Tibial nerve (tissue), 4 donors: Measurements from ENCODE around the gene KIRREL3. TPM values are rescaled to one million over a fixed set of nuclear protein-coding genes. Genes with fewer than 3 reads are reported as not detected.

Source experiments
- DNase-seq, 2 donors: peaks; one replicate each; pipeline ENCODE4 v3.0.0-alpha.2; 2019; ENCODE audit warnings: low spot score in 2 of 2
- H3K27ac ChIP-seq, 4 donors: fragments of 200-600 bp; sonication (generic) in 3 of 4; one replicate each; pipeline ENCODE4 v1.5.1; 2017 to 2019; ENCODE audit warnings: mild to moderate bottlenecking in 1 of 4
- H3K27me3 ChIP-seq, 2 donors: fragments of 200-600 bp; sonication (generic) in 1 of 2; one replicate each; pipeline versions ENCODE4 v1.5.1 to v1.6.0; 2017 to 2019
- H3K36me3 ChIP-seq, 3 donors: fragments of 200-600 bp; sonication (generic); one replicate each; pipeline ENCODE4 v1.5.1; 2018 to 2019
- H3K4me1 ChIP-seq, 4 donors: fragments of 200-600 bp; sonication (generic) in 3 of 4; one replicate each; pipeline ENCODE4 v1.5.1; 2017 to 2019
- H3K4me3 ChIP-seq, 4 donors: fragments of 200-600 bp; sonication (generic) in 3 of 4; one replicate each; pipeline ENCODE4 v1.5.1; 2017 to 2019; ENCODE audit warnings: mild to moderate bottlenecking in 1 of 4, moderate library complexity in 1 of 4
- H3K9me3 ChIP-seq, 4 donors: fragments of 200-600 bp; sonication (generic) in 3 of 4; one replicate each; pipeline ENCODE4 v1.5.1; 2017 to 2019
- CTCF ChIP-seq, 5 experiments: fragments of 200-600 bp in 3 of 5; fragments of 450-650 bp in 2 of 5; sonication (generic) in 3 of 5; IDR thresholded peaks; one replicate each; pipeline ENCODE4 v1.5.1; 2016 to 2019; ENCODE audit warnings: antibody characterized with exemption in 5 of 5, mild to moderate bottlenecking in 3 of 5, moderate library complexity in 2 of 5
- EP300 ChIP-seq, 2 donors: sonication (generic); formaldehyde crosslinking; IDR thresholded peaks; one replicate each; pipeline ENCODE4 v1.6.1; 2017; ENCODE audit warnings: antibody characterized with exemption in 2 of 2, mild to moderate bottlenecking in 1 of 2
- POLR2A ChIP-seq, 2 donors: fragments of 450-650 bp; IDR thresholded peaks; one replicate each; pipeline ENCODE4 v1.6.1; 2017; ENCODE audit warnings: antibody characterized with exemption in 2 of 2, mild to moderate bottlenecking in 2 of 2, moderate library complexity in 2 of 2
- WGBS, 2 donors: methylation state at CpG; one replicate each; pipeline ENCODE4 v1.1.5; 2018; 5-methylcytosine and 5-hydroxymethylcytosine counted together
- total RNA-seq, 4 donors: library from RNA; depleted of rRNA; stranded (reverse); fragments of >200 nt; gene quantifications; one replicate each; pipeline ENCODE4 v1.1.0, GENCODE V29; 2016

KIRREL3 gene
- total RNA-seq, 4 donors from 2014 or later: not detected

GRCh38 chr11:126744699-126745098 lies 255.9 kb downstream of the KIRREL3 start:
- TF ChIP-seq POLR2A (IDR thresholded peaks at IDR 0.05) (no peak), EP300 (IDR thresholded peaks at IDR 0.05) (no peak), CTCF (IDR thresholded peaks at IDR 0.05) (no peak)
- DNase-seq: no peak
- Histone ChIP-seq H3K27ac (no peak overlapping the region), H3K36me3 (no peaks in the 10 kb centered on the region), H3K4me3 (no peak overlapping the region), H3K27me3 (no peaks in the 10 kb centered on the region), H3K4me1 (no peaks in the 10 kb centered on the region), H3K9me3 (no peaks in the 10 kb centered on the region)
- 91 to 93% methylated on average over 4 of the region's 4 CpGs for WGBS, 2 donors

GRCh38 chr11:126743628-126744027 lies 256.9 kb downstream of the KIRREL3 start:
- Histone ChIP-seq H3K9me3 (no peaks in the 10 kb centered on the region), H3K4me3 (no peak overlapping the region), H3K27me3 (no peaks in the 10 kb centered on the region), H3K4me1 (no peaks in the 10 kb centered on the region), H3K36me3 (no peaks in the 10 kb centered on the region), H3K27ac (no peak overlapping the region)
- no peak for DNase-seq
- 74 to 81% methylated on average over 2 of the region's 2 CpGs for WGBS, 2 donors
- TF ChIP-seq CTCF (IDR thresholded peaks at IDR 0.05): no peak
- TF ChIP-seq EP300 (IDR thresholded peaks at IDR 0.05): no peak
- no peak for TF ChIP-seq POLR2A (IDR thresholded peaks at IDR 0.05)

GRCh38 chr11:126742582-126742981 lies 258.0 kb downstream of the KIRREL3 start:
- WGBS, 2 donors: 84 to 95% methylated on average over 4 of the region's 4 CpGs
- no peaks in the 10 kb centered on the region for H3K36me3 ChIP-seq

GRCh38 chr11:126740846-126741245 lies 259.7 kb downstream of the KIRREL3 start:
- Histone ChIP-seq H3K4me1 (no peaks in the 10 kb centered on the region), H3K36me3 (no peaks in the 10 kb centered on the region), H3K27me3 (no peaks in the 10 kb centered on the region), H3K27ac (no peak overlapping the region), H3K4me3 (no peak overlapping the region), H3K9me3 (no peaks in the 10 kb centered on the region)
- DNase-seq: no peak
- TF ChIP-seq EP300 (IDR thresholded peaks at IDR 0.05): no peak
- no peak for TF ChIP-seq CTCF (IDR thresholded peaks at IDR 0.05)
- TF ChIP-seq POLR2A (IDR thresholded peaks at IDR 0.05): no peak
- 81 to 86% methylated on average over 1 of the region's 1 CpG for WGBS, 2 donors

More at GRCh38 chr11:126742582-126742981, 258.0 kb downstream of the KIRREL3 start:
- H3K9me3 ChIP-seq: no peaks in the 10 kb centered on the region
- H3K4me3 ChIP-seq: no peak overlapping the region
- no peak for TF ChIP-seq CTCF (IDR thresholded peaks at IDR 0.05)
- TF ChIP-seq EP300 (IDR thresholded peaks at IDR 0.05): no peak
- TF ChIP-seq POLR2A (IDR thresholded peaks at IDR 0.05): no peak
- no peaks in the 10 kb centered on the region for H3K4me1 ChIP-seq
- H3K27ac ChIP-seq: no peak overlapping the region
- no peaks in the 10 kb centered on the region for H3K27me3 ChIP-seq
- DNase-seq: no peak

GRCh38 chr11:126739499-126740145 lies 260.9 kb downstream of the KIRREL3 start:
- TF ChIP-seq CTCF (IDR thresholded peaks at IDR 0.05) (no peak), POLR2A (IDR thresholded peaks at IDR 0.05) (no peak), EP300 (IDR thresholded peaks at IDR 0.05) (no peak)
- WGBS, 2 donors: 66 to 74% methylated on average over 2 of the region's 2 CpGs
- Histone ChIP-seq H3K27ac (no peak overlapping the region), H3K4me3 (no peak overlapping the region), H3K9me3 (no peaks in the 10 kb centered on the region), H3K4me1 (no peaks in the 10 kb centered on the region), H3K27me3 (peaks cover 0 to 2% of the 10 kb centered on the region in 2 donors), H3K36me3 (no peaks in the 10 kb centered on the region)
- DNase-seq: no peak
